Brain microvascular endothelial cell (primary cell): ENCODE data around the gene SPTSSA.
A peak's percentile ranks its signal among the peaks of the same experiment; 100 is the strongest.

Experiments used
- DNase-seq: peaks from one replicate; pipeline ENCODE4 v3.0.0-alpha.2; 2020
- H3K27ac ChIP-seq: fragments of 250-450 bp; sonication (Bioruptor Pico); 2 replicates; pipeline ENCODE4 v1.5.1; 2020; ENCODE audit warnings: mild to moderate bottlenecking, moderate library complexity
- H3K27me3 ChIP-seq: fragments of 250-450 bp; sonication (Bioruptor Pico); replicated peaks from 2 replicates; pipeline ENCODE4 v1.5.1; 2020; ENCODE audit warnings: mild to moderate bottlenecking
- H3K36me3 ChIP-seq: fragments of 250-450 bp; sonication (Bioruptor Pico); replicated peaks from 2 replicates; pipeline ENCODE4 v1.5.1; 2020; ENCODE audit warnings: mild to moderate bottlenecking
- H3K4me3 ChIP-seq: 2 replicates; pipeline ENCODE4 v1.5.1; 2011; ENCODE audit warnings: low read depth, mild to moderate bottlenecking, control low read depth, low read length, moderate library complexity
- in situ Hi-C: cut with HindIII; loops from 2 replicates; pipeline ENCODE4 v1.10.0; 2017; ENCODE audit warnings: low sequenced_read_pairs, low pct_ligation_motif_present
- TF ChIP-seq, protein P1 (sequence below): IDR thresholded peaks from 2 replicates; pipeline ENCODE4 v1.5.1; 2011; ENCODE audit warnings: low read depth, mild to moderate bottlenecking, moderate library complexity, low read length, control low read depth, inconsistent platforms; ENCODE audit errors: missing control alignments

The SPTSSA gene

DNA sequence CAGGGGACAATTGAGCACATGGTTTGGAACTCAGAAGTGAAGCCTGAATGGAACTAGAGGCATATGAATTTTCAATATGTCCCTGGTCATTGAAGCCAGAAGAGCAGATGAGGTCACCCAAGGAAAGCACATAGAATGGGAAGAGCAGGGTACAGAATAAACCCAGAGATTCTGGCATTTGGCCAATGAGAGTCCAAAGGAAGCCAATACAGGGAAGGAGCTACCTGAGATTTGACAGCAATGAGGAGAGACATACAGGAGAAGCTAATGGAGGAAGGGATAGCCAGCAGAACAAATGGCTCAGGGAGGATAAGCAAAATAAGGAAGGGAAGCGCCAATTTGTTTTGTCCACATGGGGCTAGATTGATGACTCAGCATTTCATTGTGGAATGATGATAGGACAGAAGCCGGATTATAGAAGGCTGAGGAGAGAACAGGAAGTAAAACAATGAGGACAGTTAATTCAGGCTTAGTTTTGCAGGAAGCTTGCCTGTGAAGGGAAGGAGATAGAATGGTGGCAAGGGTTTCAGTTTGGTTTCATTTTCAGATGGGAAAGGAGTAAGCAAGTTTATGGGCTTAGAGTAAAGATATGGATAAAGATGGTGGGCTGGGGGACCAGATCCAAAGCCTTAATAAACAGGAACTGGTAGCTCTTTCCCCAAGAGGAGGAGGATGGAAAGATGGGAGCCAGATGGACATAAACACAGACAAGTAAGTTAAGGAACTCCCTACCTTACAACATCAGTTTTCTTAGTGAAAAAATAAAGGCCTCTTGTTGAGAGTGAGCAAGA lies 3.2 kb upstream of the SPTSSA start:
- no peaks in the 10 kb centered on the region for H3K36me3 ChIP-seq
- no peaks in the 10 kb centered on the region for H3K27me3 ChIP-seq
- DNase-seq = peak; percentile 21
- TF ChIP-seq, protein P1, sequence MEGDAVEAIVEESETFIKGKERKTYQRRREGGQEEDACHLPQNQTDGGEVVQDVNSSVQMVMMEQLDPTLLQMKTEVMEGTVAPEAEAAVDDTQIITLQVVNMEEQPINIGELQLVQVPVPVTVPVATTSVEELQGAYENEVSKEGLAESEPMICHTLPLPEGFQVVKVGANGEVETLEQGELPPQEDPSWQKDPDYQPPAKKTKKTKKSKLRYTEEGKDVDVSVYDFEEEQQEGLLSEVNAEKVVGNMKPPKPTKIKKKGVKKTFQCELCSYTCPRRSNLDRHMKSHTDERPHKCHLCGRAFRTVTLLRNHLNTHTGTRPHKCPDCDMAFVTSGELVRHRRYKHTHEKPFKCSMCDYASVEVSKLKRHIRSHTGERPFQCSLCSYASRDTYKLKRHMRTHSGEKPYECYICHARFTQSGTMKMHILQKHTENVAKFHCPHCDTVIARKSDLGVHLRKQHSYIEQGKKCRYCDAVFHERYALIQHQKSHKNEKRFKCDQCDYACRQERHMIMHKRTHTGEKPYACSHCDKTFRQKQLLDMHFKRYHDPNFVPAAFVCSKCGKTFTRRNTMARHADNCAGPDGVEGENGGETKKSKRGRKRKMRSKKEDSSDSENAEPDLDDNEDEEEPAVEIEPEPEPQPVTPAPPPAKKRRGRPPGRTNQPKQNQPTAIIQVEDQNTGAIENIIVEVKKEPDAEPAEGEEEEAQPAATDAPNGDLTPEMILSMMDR = no peak
- in situ Hi-C loops = no loop called here
- H3K4me3 ChIP-seq = no peak overlapping the region
- H3K27ac ChIP-seq = no peak overlapping the region

DNA sequence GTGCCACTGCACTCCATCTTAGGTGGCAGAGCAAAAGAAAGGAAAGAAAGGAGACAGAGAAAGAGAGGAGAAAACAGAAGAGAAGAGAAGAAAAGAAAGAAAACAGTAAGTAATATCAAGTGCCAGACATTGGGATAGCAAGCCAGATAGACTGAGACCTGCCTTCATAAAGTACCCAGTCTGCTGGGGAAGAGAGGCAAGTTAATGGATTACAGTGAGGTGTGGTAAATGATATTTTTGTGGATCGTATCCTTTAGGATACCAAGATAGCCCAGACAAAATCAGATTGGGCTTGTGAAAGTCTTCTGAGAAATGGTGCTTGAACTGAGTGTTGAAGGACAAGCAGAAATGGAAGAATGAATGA lies 1.5 kb upstream of the SPTSSA start:
- Histone ChIP-seq H3K36me3 (no peaks in the 10 kb centered on the region), H3K27ac (no peak overlapping the region), H3K4me3 (no peak overlapping the region), H3K27me3 (no peaks in the 10 kb centered on the region)
- DNase-seq = no peak
- TF ChIP-seq, protein P1 = no peak
- in situ Hi-C loops = no loop called here

DNA sequence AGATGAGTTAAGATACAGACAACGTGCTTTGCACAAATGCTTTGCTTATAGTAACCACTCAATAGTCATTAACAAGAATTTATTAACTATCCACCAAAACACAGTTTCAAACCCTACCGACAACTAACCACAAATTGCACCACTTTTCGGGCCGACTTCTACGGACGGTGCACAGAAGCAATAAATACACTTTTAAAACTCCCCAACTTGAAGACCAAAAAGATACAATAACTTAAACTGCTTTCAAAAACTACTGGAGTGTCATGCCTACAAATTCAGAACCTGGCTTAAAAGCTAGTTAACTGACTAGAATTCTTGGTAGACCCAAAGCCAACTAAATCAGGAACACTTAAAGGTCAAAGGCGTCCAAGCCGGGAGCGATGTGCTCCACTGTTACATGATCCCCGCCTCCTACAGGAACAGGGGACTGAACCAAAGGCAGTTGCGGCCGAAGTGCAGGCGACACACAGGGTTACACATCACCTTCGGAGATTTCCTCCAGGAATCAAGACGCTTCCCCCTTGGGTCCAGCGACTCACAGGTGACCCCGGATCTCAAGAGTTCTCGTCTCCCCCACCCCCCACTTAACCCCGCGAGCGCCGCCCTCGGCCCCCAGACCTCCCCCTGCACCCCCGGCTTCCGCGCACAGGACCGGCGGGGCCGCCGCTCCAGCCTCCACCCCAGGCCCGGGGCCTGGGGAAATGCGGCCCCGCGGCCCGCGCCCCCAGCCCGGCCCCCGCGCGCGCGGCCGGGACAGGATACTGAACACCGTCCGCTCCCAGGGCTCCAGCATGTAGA lies 507 bp downstream of the SPTSSA start:
- H3K4me3 ChIP-seq = peak overlapping the region; percentile 85
- no peaks in the 10 kb centered on the region for H3K36me3 ChIP-seq
- peak overlapping the region; percentile 91 for H3K27ac ChIP-seq
- peak; percentile 27 for DNase-seq
- in situ Hi-C loops = no loop called here
- TF ChIP-seq, protein P1 = no peak
- no peaks in the 10 kb centered on the region for H3K27me3 ChIP-seq

DNA sequence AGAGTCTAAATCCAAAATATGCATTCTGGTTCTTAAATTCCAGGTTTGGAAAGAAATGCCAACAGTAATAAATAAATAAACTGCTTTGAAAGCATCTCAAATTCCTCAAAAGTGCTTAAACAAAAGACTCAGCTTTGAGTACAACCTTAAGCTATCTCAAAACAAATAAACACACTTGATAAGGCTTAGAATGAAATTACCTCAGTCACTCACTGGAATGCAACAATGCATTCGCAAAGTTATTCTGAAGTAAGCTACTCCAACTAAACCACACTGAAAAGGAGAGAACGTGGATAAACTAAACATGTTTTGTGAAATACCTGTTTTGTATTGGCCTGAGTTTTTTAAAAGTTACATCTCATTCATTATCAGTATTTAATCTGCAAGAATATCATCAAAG lies 1.2 kb downstream of the SPTSSA start:
- TF ChIP-seq, protein P1 = no peak
- Histone ChIP-seq H3K27ac (peak overlapping the region; percentile 91), H3K36me3 (peaks cover 2% of the 10 kb centered on the region), H3K27me3 (no peaks in the 10 kb centered on the region), H3K4me3 (peak overlapping the region; percentile 85)
- no peak for DNase-seq
- in situ Hi-C loops = no loop called here

DNA sequence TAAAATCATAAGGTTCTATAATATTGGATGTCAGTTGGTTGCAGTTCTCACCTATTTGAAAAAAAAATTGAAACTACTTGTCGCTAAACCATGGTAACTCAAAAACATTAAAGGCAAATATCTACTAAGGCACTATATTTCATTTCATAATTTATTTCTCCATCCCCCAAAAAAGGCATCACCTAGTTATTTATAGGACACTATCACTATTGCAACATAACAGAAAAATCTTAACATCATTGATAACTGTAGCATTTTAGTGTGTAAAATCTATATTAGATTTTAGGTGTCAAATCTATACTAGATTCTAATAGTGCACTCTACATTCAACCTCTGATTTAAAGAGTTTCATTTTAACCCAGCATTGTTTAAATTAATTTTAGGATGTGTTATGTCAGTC lies 1.7 kb downstream of the SPTSSA start:
- Histone ChIP-seq H3K27ac (no peak overlapping the region), H3K4me3 (peak overlapping the region; percentile 85), H3K36me3 (peaks cover 6% of the 10 kb centered on the region), H3K27me3 (no peaks in the 10 kb centered on the region)
- TF ChIP-seq, protein P1 = no peak
- in situ Hi-C loops = no loop called here
- DNase-seq = no peak
